Activated effector memory CD4-positive, alpha-beta T cell treated with anti-CD3 and anti-CD28 coated beads, Interleukin-2, amount 50 U/mL, for 16 hours (primary cell): Measurements from ENCODE around the gene HSPE1.
"Not testable (repeated sequence)": the region's sequence is repeated elsewhere in the genome, so short reads cannot be mapped to it uniquely, and the experiment has no call there.

Experiments
- DNase-seq: peaks from one replicate; pipeline ENCODE4 v3.0.0-alpha.2; 2020

Gene HSPE1

DNA sequence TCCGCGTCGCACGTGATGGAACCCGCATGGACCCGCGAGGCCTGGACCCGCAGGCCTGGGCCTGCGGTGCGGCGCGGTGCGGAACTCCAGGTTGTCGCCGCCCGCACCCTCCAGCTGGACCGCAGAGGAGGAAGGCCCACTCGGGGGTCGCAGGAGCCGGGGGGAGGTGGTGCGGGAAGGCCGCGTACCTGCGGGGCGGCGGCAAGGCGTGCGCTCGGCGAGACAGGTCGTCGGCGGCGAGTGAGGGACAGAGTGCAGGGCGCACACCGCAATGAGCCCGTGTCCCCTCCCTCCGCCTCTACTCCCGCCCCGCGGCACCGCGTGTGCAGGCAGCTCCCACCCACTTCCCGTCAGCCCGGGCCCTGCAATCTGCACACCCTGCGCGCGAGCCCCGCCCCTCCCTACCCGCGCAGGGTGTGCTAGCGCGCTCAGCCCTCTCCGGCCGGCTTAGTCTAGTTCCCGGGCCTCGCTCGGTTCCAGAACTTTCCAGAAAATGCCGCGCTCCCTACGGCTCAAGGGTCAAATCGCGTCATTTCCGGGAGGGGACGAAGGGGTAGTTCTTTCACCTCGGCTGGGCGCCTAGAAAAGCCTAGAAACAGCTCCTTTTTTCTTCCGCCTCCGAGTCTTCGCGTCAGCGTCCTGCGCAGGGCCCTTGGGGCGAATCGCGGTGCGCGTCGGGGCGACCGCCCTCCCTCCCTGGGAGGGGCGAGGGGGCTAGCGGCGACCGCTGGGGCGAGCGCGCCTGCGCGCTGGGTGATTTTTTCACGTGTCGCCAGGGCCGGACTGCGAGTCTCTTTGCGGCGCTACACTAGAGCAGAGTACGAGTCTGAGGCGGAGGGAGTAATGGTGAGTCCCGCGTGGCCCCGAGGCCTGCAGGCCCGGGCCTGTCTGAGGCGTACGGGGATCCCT is at the start of gene HSPE1, which contains the start of gene HSPD1:
Gene HSPE1, plus strand, starts transcription at position 786 of the 909 bp plus-strand sequence. Its CDS starts 58 bp downstream, at position 844.
Gene HSPD1, minus strand, starts transcription at position 247 of the 909 bp plus-strand sequence. CDS start 992 bp downstream, outside the sequence.
- DNase-seq, result peak; percentile 99

DNA sequence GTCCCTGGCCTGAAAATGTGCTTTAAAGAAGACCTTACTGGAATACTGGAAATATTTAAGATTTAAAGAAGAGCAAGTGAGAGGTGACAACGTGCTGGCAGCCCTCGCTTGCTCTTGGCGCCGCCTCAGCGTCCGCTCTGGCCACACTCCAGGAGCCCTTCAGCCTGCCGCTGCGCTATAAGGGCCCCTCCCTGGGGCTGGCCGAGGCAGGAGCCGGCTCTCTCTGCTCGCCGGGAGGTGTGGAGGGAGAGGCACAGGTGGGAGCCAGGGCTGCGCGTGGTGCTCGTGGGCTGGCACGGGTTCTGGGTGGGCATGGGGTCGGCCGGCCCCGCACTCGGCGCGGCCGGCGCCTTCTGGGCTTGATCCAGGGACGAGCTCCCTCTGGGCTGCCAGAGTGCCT is 49.7 kb upstream of the HSPE1 start:
- DNase-seq, result no peak

- not testable (repeated sequence) for DNase-seq
Observed at GRCh38 chr2:197450935-197451358, 49.2 kb upstream of the HSPE1 start.

- no peak for DNase-seq
Observed at GRCh38 chr2:197452754-197453122, 47.4 kb upstream of the HSPE1 start.

DNA sequence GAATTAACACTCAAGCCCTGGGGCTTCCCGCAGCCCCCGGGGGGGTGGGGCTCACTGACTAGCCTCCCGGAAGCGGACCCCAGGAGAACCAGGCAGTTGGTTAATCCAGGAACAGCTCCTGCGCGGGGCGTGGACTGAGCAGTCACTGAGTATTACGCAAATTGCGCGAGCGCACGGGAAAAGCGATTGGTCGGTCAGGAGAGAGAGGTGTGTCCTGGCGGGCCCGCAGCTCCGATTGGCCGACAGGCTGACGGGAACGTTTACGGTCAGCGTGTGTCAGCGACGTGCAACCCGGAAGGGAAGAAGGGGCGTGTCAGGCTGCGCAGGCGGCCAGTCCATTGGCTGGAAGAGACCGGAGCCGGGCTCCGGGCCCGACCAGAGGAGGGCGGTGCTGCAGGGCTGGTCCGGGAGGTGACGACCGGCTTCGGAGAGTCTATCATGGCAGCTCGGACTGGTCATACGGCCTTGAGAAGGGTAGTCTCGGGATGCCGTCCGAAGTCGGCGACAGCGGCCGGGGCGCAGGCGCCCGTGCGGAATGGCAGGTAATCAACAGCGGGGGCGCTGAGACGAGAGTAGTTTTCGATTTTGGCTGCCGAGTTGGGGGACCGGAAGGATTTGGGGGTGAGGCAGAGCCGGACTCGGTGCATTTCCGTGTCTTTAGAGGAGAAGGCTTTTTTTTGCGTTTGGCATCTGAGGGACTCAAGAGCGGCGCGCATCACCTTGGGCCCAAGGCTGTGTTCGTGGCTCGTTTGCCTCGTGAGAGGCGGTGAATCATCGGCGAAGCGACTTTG is 46.9 kb upstream of the HSPE1 start, which contains the start of gene COQ10B:
Gene COQ10B, plus strand, starts transcription at position 430 of the 791 bp plus-strand sequence. Its CDS starts 9 bp downstream, at position 439.
- peak; percentile 99 for DNase-seq

- no peak for DNase-seq
Observed at GRCh38 chr2:197453914-197454398, 46.2 kb upstream of the HSPE1 start.

GRCh38 chr2:197454923-197455322 is 45.3 kb upstream of the HSPE1 start:
- no peak for DNase-seq

DNA sequence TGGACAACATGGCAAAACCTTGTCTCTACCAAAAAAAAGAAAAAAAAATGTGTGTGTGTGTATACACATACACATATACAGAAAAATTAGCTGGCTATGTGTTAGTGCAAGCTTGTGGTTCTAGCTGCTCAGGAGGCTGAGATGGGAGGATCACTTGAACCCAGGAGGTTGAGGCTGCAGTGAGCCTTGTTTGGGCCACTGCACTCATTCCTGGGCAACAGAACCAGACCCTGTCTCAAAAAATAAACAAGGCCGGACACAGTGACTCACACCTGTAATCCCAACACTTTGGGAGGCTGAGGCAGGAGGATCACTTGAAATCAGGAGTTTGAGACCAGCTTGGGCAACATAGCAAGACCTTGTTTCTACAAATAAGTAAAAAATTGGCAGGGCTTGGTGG is 44.8 kb upstream of the HSPE1 start:
- no peak for DNase-seq

DNA sequence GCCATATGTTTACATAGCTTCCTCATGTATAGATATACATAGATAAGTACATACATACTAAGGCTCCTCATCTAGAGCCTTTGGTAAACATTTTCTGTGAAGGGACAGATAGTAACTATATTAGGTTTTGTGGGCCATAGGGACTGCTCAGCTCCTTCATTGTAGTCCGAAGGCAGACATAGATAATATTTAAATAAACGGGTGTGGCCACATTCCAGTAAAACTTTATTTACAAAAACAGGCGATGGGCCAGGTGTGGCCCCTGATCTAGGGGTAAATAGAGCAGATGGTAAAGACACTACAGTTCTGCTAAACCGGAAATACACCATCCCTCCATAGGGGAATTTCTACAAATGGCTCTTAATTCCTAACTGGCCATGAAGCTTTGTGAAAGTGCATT is 39.5 kb upstream of the HSPE1 start:
- no peak for DNase-seq

- DNase-seq, result no peak
Observed at GRCh38 chr2:197461057-197461456, 39.1 kb upstream of the HSPE1 start.

DNA sequence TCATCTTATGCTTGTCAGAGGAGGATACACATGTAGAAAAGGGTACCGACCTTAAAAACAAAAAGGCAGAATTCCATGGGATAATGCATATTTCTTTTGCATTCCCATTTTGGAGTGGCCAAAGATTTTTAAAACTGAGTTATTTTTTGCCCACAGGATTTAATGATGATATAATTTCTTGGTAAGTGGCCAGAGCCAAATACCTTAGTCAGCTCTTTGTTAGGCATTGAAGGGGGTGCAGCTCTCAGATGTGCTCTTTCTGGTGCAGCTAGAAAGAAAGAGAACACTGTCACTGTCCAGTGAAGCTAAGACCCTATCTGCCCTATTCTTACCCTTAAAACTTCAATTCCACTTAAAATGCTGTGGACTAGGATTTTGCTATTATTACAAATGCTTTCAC is 36.0 kb upstream of the HSPE1 start:
- DNase-seq, result no peak

GRCh38 chr2:197472166-197472565 is 28.0 kb upstream of the HSPE1 start:
- DNase-seq, result no peak

GRCh38 chr2:197477797-197478196 is 22.4 kb upstream of the HSPE1 start:
- no peak for DNase-seq

GRCh38 chr2:197480165-197481036 is 19.8 kb upstream of the HSPE1 start:
- no peak for DNase-seq

DNA sequence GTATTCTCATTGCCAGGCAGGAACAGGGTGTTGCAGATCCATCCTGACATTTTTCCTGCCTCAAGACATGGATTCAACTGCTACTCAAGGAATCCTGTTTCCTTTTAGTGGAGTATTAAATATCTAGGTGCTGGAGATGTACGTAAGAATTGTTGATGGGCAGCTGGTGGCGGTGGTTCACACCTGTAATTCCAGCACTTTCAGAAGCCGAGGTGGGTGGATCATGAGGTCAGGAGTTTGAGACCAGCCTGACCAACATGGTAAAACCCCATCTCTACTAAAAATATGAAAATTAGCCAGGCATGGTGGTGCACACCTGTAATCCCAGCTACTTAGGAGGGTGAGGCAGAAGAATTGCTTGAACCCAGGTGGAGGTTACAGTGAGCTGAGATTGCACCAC is 15.9 kb upstream of the HSPE1 start:
- not testable (repeated sequence) for DNase-seq

DNA sequence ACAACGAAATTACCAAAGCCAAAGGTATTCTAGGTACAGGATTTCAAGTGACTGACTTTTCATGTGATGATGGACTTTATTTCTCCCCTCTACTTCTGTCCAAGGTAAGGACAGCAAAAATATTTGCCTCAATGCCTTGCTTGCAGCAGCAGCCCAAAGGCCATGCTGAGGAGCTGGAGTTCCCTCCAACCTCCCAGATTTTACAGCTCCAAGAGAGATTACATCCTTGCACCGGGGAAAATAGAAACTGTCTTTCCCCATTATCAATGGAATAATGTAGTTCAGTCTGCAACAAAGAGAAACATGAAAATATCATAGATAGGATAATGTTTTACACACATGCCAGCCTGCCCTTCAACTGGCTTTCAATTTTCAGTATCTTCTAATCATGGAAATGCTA is 14.0 kb upstream of the HSPE1 start:
- DNase-seq, result no peak

- no peak for DNase-seq
Observed at GRCh38 chr2:197487385-197487784, 12.8 kb upstream of the HSPE1 start.

- DNase-seq, result no peak
Observed at GRCh38 chr2:197495433-197496134, 4.6 kb upstream of the HSPE1 start.

DNA sequence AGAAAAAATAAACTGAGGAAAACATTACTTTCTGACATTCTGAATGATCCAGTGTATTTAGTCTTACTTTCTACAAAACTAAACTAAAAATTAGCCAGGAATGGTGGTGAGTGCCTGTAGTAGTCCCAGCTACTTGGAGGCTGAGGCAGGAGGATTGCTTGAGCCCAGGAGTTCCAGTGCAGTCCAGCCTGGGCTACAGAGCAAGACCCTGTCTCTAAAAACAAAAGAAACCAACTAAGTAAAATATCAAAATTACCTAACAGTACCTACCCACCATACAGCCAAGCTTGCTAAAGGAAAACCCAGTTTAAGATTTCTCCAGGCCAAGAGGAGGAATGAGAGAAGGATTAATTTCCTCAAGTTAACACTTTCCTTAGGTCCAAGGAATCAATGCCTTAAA is 3.5 kb upstream of the HSPE1 start:
- no peak for DNase-seq

- no peak for DNase-seq
Observed at GRCh38 chr2:197497326-197497725, 2.9 kb upstream of the HSPE1 start.

DNA sequence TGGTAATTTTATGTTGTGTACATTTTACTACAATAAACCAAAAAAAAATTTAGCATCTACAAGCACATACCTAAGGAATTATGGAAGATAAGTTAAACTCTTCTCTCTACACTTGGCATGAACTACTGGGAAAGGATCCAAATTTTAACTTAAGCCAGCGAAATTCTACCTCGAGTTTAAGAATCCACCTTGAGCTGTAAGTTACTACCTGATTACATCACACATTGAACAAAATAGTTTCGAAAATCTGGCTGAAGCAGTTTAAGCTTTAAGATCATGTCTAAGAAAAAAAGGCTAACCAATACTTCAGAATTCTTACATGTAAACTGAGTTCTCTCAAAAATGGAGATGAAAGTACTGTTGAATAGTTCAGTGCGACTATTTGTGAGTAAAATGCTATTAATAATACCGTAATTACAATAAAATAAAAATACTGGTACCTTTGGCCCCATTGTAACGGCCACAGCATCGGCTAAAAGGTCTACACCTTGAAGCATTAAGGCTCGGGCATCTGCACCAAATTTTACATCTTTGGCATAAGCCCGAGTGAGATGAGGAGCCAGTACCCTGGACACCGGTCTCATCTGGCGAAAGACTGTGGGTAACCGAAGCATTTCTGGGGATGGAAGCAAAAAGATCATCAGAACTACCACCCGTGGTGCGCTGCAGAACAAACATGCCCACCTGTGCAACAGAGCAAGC is 1.8 kb upstream of the HSPE1 start:
- no peak for DNase-seq
